H1 (cell line): ENCODE results near the gene PEAK1. TPM values are rescaled to one million over a fixed set of nuclear protein-coding genes. Genes with fewer than 3 reads are reported as not detected.

Experiments
- BACH1 ChIP-seq: IDR thresholded peaks from 2 replicates; pipeline ENCODE4 v1.6.1; 2012; ENCODE audit warnings: low read length, improper control_type of control experiment
- BRCA1 ChIP-seq: IDR thresholded peaks from 2 replicates; pipeline ENCODE4 v1.6.1; 2012; ENCODE audit warnings: low read depth, low read length, improper control_type of control experiment
- CBX5 ChIP-seq: fragments of 300-800, 300-1000 bp; sonication (generic); IDR thresholded peaks from 2 replicates; pipeline ENCODE4 v1.7.1; 2016; ENCODE audit warnings: antibody characterized with exemption, low read length, low read depth
- CEBPB ChIP-seq: IDR thresholded peaks from 2 replicates; pipeline ENCODE4 v1.6.1; 2012; ENCODE audit warnings: low read depth, low read length
- CREB1 ChIP-seq: IDR thresholded peaks from 2 replicates; pipeline ENCODE4 v1.6.1; 2012; ENCODE audit warnings: inconsistent platforms
- EP300 ChIP-seq, 2 experiments: IDR thresholded peaks; 1 replicate in 1 of 2; 2 replicates in 1 of 2; pipeline ENCODE4 v1.6.1; 2011 to 2012; ENCODE audit warnings: low read depth in 2 of 2, low read length in 2 of 2, mild to moderate bottlenecking in 2 of 2, borderline replicate concordance in 1 of 2, inconsistent platforms in 1 of 2, moderate library complexity in 1 of 2
- EZH2 ChIP-seq: fragments of 200-600 bp; sonication (generic); IDR thresholded peaks from 2 replicates; pipeline ENCODE4 v1.7.1; 2012; ENCODE audit warnings: low read depth, mild to moderate bottlenecking, moderate library complexity, low read length, inconsistent platforms; ENCODE audit not compliant: severe bottlenecking
- HDAC2 ChIP-seq, 2 experiments: fragments of 300-600 bp in 1 of 2; sonication (generic) in 1 of 2; IDR thresholded peaks; 2 replicates each; pipeline ENCODE4 v1.6.1; 2011 to 2012; ENCODE audit warnings: low read depth in 2 of 2, low read length in 2 of 2, mild to moderate bottlenecking in 2 of 2, moderate library complexity in 2 of 2, borderline replicate concordance in 1 of 2, inconsistent platforms in 1 of 2
- KDM1A ChIP-seq: fragments of 200-600, 300-600 bp; sonication (generic); IDR thresholded peaks from 2 replicates; pipeline ENCODE4 v1.7.1; 2016; ENCODE audit warnings: mild to moderate bottlenecking, low read length, borderline replicate concordance
- MAX ChIP-seq: IDR thresholded peaks from 2 replicates; pipeline ENCODE4 v1.6.1; 2012; ENCODE audit warnings: inconsistent platforms
- PHF8 ChIP-seq: fragments of 200-600 bp; sonication (generic); conservative IDR thresholded peaks from 2 replicates; pipeline ENCODE4 v1.7.1; 2012; ENCODE audit warnings: low read depth, mild to moderate bottlenecking, inconsistent platforms, low read length, moderate library complexity
- POLR2AphosphoS5 ChIP-seq: IDR thresholded peaks from 2 replicates; pipeline ENCODE4 v1.6.1; 2011; ENCODE audit warnings: low read depth, low read length
- POU5F1 ChIP-seq: IDR thresholded peaks from 2 replicates; pipeline ENCODE4 v1.6.1; 2011; ENCODE audit warnings: low read depth, mild to moderate bottlenecking, low read length, moderate library complexity
- RAD21 ChIP-seq, 2 experiments: IDR thresholded peaks in 1 of 2; conservative IDR thresholded peaks in 1 of 2; 2 replicates each; pipeline ENCODE4 v1.6.1; 2011; ENCODE audit warnings: low read depth in 2 of 2, low read length in 2 of 2, improper control_type of control experiment in 1 of 2, inconsistent platforms in 1 of 2, mild to moderate bottlenecking in 1 of 2, moderate library complexity in 1 of 2
- RBBP5 ChIP-seq: IDR thresholded peaks from 2 replicates; pipeline ENCODE4 v1.7.1; 2012; ENCODE audit warnings: low read depth, mild to moderate bottlenecking, inconsistent platforms, low read length, moderate library complexity, borderline replicate concordance
- RFX5 ChIP-seq: IDR thresholded peaks from 2 replicates; pipeline ENCODE4 v1.6.1; 2011; ENCODE audit warnings: low read depth, low read length, improper control_type of control experiment, borderline replicate concordance
- RNF2 ChIP-seq: fragments of 200-900, 300-1000 bp; sonication (generic); IDR thresholded peaks from 2 replicates; pipeline ENCODE4 v1.7.1; 2016; ENCODE audit warnings: borderline replicate concordance, low read depth, mild to moderate bottlenecking, antibody characterized with exemption, low read length; ENCODE audit not compliant: poor library complexity, severe bottlenecking; ENCODE audit errors: missing control alignments
- SP2 ChIP-seq: IDR thresholded peaks from 2 replicates; pipeline ENCODE4 v1.6.1; 2012; ENCODE audit warnings: mild to moderate bottlenecking, low read length, inconsistent platforms
- TBP ChIP-seq: IDR thresholded peaks from 2 replicates; pipeline ENCODE4 v1.6.1; 2011; ENCODE audit warnings: low read depth, low read length, improper control_type of control experiment
- TCF12 ChIP-seq: IDR thresholded peaks from 2 replicates; pipeline ENCODE4 v1.6.1; 2011; ENCODE audit warnings: low read depth, mild to moderate bottlenecking, low read length
- TEAD4 ChIP-seq: IDR thresholded peaks from 2 replicates; pipeline ENCODE4 v1.6.1; 2012; ENCODE audit warnings: low read depth, low read length, inconsistent platforms, mixed read lengths
- YY1 ChIP-seq: IDR thresholded peaks from 2 replicates; pipeline ENCODE4 v1.6.1; 2011; ENCODE audit warnings: low read depth, mild to moderate bottlenecking, low read length
- polyA plus RNA-seq, 7 experiments: library from polyadenylated mRNA; depleted of rRNA in 3 of 7; stranded (reverse) in 5 of 7; unstranded in 2 of 7; fragments of >200 nt in 5 of 7; fragments of 200-250 nt in 2 of 7; gene quantifications; 1 replicate in 5 of 7; 2 replicates in 1 of 7; 4 replicates in 1 of 7; pipeline versions ENCODE4 v1.2.1 to v1.2.3, GENCODE V29; 2011 to 2013; ENCODE audit warnings: missing spikeins in 2 of 7, mixed read lengths in 2 of 7
- total RNA-seq: library from RNA; stranded (reverse); fragmentation: NEBNext Ultra II Directional; extraction: Animal tissue kit (Norgen Biotek cat#: 25700); gene quantifications from 2 replicates; pipeline ENCODE4 v1.2.1, GENCODE V29; 2021
- TF ChIP-seq, protein P1 (sequence below): IDR thresholded peaks from 2 replicates; pipeline ENCODE4 v1.6.1; 2011; ENCODE audit warnings: low read depth, mild to moderate bottlenecking, low read length; ENCODE audit not compliant: insufficient read depth

Gene PEAK1
- total and polyA plus RNA-seq, 2 of the 8 experiments (the other 6 are each of a cell fraction or from before 2014, with no cell fraction given), result 8.8 to 44.8 TPM

GRCh38 chr15:77070495-77071304 is 349.2 kb downstream of the PEAK1 start, which contains the start of gene TSPAN3 (continued):
- no peak for TF ChIP-seq BRCA1
- TF ChIP-seq KDM1A, result no peak
- TF ChIP-seq MAX, result peak; percentile 75
- TF ChIP-seq TEAD4, result no peak
- TF ChIP-seq TCF12, result no peak
- TF ChIP-seq, protein P1, sequence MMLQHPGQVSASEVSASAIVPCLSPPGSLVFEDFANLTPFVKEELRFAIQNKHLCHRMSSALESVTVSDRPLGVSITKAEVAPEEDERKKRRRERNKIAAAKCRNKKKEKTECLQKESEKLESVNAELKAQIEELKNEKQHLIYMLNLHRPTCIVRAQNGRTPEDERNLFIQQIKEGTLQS, result no peak
- TF ChIP-seq RAD21 (IDR thresholded peaks at IDR 0.05 in 1 of 2, conservative IDR thresholded peaks at IDR 0.05 in 1 of 2; ENCODE audit: low read depth in 2 of 2, low read length in 2 of 2), result no peak
- TF ChIP-seq RFX5, result no peak
- TF ChIP-seq CBX5, result no peak
- no peak for TF ChIP-seq POU5F1
- peak; percentile 82 for TF ChIP-seq POLR2AphosphoS5
- peak; percentile 66 for TF ChIP-seq CREB1
- peak; percentile 92 for TF ChIP-seq YY1
- TF ChIP-seq SP2, result peak; percentile 24; the same call in 1 of the 2 replicates
- no peak for TF ChIP-seq RNF2
- TF ChIP-seq TBP, result peak; percentile 82
- peak; percentile 90 for TF ChIP-seq PHF8
- TF ChIP-seq RBBP5, result peak; percentile 97
- no peak for TF ChIP-seq CEBPB
- TF ChIP-seq EP300 (IDR thresholded peaks at IDR 0.05; ENCODE audit: borderline replicate concordance in 1 of 2, low read depth in 2 of 2, low read length in 2 of 2), result no peak
- peak; percentile 41 for TF ChIP-seq EZH2
- no peak for TF ChIP-seq BACH1
- TF ChIP-seq HDAC2 (IDR thresholded peaks at IDR 0.05; ENCODE audit: borderline replicate concordance in 1 of 2, low read depth in 2 of 2, low read length in 2 of 2), result no peak
